ENCODE measurements around the gene RRP12. TPM values are rescaled to one million over a fixed set of nuclear protein-coding genes. Genes with fewer than 3 reads are reported as not detected.

Gene RRP12
- total RNA-seq, 1 experiment from 2014 or later = 86.7 TPM

GRCh38 chr10:97341416-97341815, 59.7 kb downstream of the RRP12 start:
- intact Hi-C loops (cut with micrococcal nuclease) = no loop called here
- no peak overlapping the region for H3K27ac Mint-ChIP-seq (ENCODE audit: low read depth, unreplicated experiment)
- BruUV-seq (replicated peaks) = no TSS peak
- POLR2A ChIA-PET = interaction anchor here (0.8 to 0.9 kb wide), 2 partner anchors 59 kb away, joined by 4 to 5 read pairs; partner anchors contain the start of gene RRP12
- H3K4me1 Mint-ChIP-seq (ENCODE audit: insufficient read depth, unreplicated experiment) = peaks cover 13% of the 10 kb centered on the region
- CTCF ChIA-PET = interaction anchor here (0.5 to 1.7 kb wide), 5 partner anchors 9 to 59 kb away, joined by 3 to 6 read pairs (median 3); no protein-coding TSS in a partner anchor
- no peaks in the 10 kb centered on the region for H3K36me3 Mint-ChIP-seq (ENCODE audit: insufficient read depth, unreplicated experiment)
- no peaks in the 10 kb centered on the region for H3K9me3 Mint-ChIP-seq (ENCODE audit: unreplicated experiment)
- no peak overlapping the region for H3K4me3 Mint-ChIP-seq (ENCODE audit: unreplicated experiment)
- TF ChIP-seq, protein P1, sequence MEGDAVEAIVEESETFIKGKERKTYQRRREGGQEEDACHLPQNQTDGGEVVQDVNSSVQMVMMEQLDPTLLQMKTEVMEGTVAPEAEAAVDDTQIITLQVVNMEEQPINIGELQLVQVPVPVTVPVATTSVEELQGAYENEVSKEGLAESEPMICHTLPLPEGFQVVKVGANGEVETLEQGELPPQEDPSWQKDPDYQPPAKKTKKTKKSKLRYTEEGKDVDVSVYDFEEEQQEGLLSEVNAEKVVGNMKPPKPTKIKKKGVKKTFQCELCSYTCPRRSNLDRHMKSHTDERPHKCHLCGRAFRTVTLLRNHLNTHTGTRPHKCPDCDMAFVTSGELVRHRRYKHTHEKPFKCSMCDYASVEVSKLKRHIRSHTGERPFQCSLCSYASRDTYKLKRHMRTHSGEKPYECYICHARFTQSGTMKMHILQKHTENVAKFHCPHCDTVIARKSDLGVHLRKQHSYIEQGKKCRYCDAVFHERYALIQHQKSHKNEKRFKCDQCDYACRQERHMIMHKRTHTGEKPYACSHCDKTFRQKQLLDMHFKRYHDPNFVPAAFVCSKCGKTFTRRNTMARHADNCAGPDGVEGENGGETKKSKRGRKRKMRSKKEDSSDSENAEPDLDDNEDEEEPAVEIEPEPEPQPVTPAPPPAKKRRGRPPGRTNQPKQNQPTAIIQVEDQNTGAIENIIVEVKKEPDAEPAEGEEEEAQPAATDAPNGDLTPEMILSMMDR (IDR thresholded peaks at IDR 0.05; ENCODE audit: unreplicated experiment) = no peak
- H3K27me3 Mint-ChIP-seq (ENCODE audit: insufficient read depth, unreplicated experiment) = no peaks in the 10 kb centered on the region
- DNase-seq (ENCODE audit: unreplicated experiment) = no peak

DNA sequence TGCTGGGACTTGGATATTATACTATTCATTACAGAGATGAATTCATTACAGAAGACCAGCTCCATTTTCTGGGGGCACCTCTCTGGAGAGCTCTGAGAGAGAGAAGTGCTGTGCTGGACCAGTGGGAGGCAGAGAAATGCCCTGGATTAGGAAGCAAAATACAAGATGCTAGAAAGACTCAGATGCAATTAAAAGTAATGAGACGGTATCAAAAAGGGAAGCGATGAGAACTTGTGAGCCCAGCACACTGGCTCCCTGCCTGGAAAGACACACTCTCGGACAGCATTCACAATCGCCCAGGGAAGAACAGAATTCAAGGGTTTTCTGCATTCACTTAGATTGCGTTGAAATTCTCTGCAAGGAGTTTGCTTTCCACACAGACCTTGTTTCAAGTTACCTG, 63.1 kb downstream of the RRP12 start:
- TF ChIP-seq, protein P1 (IDR thresholded peaks at IDR 0.05; ENCODE audit: unreplicated experiment) = no peak
- Mint-ChIP-seq H3K4me3 (ENCODE audit: unreplicated experiment) (no peak overlapping the region), H3K36me3 (ENCODE audit: insufficient read depth, unreplicated experiment) (peaks cover 7% of the 10 kb centered on the region), H3K9me3 (ENCODE audit: unreplicated experiment) (no peaks in the 10 kb centered on the region), H3K4me1 (ENCODE audit: insufficient read depth, unreplicated experiment) (peaks cover 19% of the 10 kb centered on the region), H3K27ac (ENCODE audit: low read depth, unreplicated experiment) (no peak overlapping the region), H3K27me3 (ENCODE audit: insufficient read depth, unreplicated experiment) (no peaks in the 10 kb centered on the region)
- intact Hi-C loops (cut with micrococcal nuclease) = no loop called here
- no TSS peak for BruUV-seq (replicated peaks)
- CTCF ChIA-PET = interaction anchor here (1.5 kb wide), 1 partner anchor 60 kb away, joined by 5 read pairs; no protein-coding TSS in a partner anchor
- POLR2A ChIA-PET = interaction anchor here (0.6 to 1.2 kb wide), 5 partner anchors 13 to 89 kb away, joined by 3 to 5 read pairs (median 3); partner anchors contain the start of gene RRP12
- DNase-seq (ENCODE audit: unreplicated experiment) = no peak

DNA sequence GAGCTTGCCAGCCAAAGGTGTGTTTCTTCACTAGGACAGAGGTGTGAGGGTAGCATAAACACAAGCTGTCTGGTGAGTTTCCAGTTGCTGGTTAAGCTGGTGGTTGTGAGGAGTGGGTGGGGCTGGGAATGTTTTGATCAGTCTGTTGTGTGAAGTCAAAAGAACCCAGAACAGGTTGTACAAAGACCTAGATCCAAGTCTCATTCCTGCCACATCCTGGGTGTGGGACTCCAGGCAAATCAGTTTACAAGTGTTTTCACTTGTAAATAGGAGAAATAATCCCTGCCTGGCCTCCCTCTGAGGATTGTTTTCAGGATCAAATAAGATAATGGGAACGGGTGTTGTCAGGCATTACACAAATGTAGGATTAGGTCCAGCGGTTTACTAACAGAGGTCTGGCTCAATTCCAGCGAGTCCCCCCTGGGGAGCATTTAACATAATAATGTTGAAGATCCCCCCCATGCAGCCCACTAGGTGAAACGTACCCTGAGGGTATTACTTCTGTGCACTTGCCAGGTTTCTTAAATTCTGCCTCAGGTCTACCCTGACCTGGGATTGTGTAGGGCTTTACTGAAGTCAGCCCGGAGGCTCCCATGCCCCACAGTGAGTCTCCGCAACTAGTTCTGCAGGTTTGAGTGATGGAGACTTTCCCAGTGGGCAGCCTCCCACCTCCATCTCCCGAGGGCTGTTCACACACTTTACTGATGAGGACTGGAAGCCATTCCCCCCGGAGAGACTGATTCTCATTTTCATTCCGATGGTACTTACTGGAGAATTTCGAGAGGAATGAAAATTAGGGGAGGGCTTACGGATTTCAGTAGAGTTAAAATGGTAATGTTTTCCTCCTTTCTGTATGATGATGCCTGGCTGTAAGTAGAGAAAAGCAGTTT, 64.0 kb downstream of the RRP12 start:
- peak overlapping the region; percentile 93 for H3K4me3 Mint-ChIP-seq (ENCODE audit: unreplicated experiment)
- no peaks in the 10 kb centered on the region for H3K9me3 Mint-ChIP-seq (ENCODE audit: unreplicated experiment)
- intact Hi-C loops (cut with micrococcal nuclease) = no loop called here
- peak overlapping the region; percentile 98 for H3K27ac Mint-ChIP-seq (ENCODE audit: low read depth, unreplicated experiment)
- H3K36me3 Mint-ChIP-seq (ENCODE audit: insufficient read depth, unreplicated experiment) = peaks cover 12% of the 10 kb centered on the region
- BruUV-seq (replicated peaks) = no TSS peak
- ChIA-PET POLR2A (interaction anchor here (0.6 to 1.2 kb wide), 11 partner anchors 12 to 76 kb away, joined by 3 to 10 read pairs (median 4); partner anchors contain the start of genes ARHGAP19, FRAT1 and RRP12), CTCF (interaction anchor here (0.7 to 1.5 kb wide), 3 partner anchors 59 to 111 kb away, joined by 3 to 5 read pairs (median 3); no protein-coding TSS in a partner anchor)
- peak; percentile 47 for DNase-seq (ENCODE audit: unreplicated experiment)
- TF ChIP-seq, protein P1 (IDR thresholded peaks at IDR 0.05; ENCODE audit: unreplicated experiment) = no peak
- no peaks in the 10 kb centered on the region for H3K27me3 Mint-ChIP-seq (ENCODE audit: insufficient read depth, unreplicated experiment)
- peaks cover 19% of the 10 kb centered on the region for H3K4me1 Mint-ChIP-seq (ENCODE audit: insufficient read depth, unreplicated experiment)

DNA sequence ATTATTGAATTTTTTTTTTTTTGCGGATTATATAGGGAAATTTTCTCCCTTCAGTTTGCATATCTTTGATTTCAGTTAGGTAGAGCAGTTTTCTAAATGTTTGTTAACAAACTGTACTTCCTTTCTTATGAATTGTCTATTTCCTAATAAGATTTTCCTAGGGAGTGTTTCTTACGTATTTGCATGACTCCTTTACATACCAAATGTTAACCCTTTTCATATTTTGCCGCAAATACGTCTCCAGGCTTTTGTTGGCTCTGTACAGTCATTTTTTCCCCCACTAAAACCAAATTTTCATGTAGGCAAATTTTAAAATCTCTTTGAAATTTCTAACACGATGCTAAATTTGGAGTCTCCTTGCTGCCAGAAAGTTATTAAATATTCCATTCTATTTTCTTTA, 64.7 kb downstream of the RRP12 start:
- Mint-ChIP-seq H3K4me1 (ENCODE audit: insufficient read depth, unreplicated experiment) (peaks cover 20% of the 10 kb centered on the region), H3K36me3 (ENCODE audit: insufficient read depth, unreplicated experiment) (peaks cover 12% of the 10 kb centered on the region), H3K27ac (ENCODE audit: low read depth, unreplicated experiment) (peak overlapping the region; percentile 98), H3K4me3 (ENCODE audit: unreplicated experiment) (peak overlapping the region; percentile 93), H3K27me3 (ENCODE audit: insufficient read depth, unreplicated experiment) (no peaks in the 10 kb centered on the region), H3K9me3 (ENCODE audit: unreplicated experiment) (no peaks in the 10 kb centered on the region)
- ChIA-PET CTCF (interaction anchor here (0.7 kb wide), 2 partner anchors 79 to 112 kb away, joined by 3 read pairs; no protein-coding TSS in a partner anchor), POLR2A (interaction anchor here (0.6 to 1.2 kb wide), 7 partner anchors 17 to 76 kb away, joined by 3 to 10 read pairs (median 5); partner anchors contain the start of genes ARHGAP19, FRAT1 and RRP12)
- BruUV-seq (replicated peaks) = no TSS peak
- TF ChIP-seq, protein P1 (IDR thresholded peaks at IDR 0.05; ENCODE audit: unreplicated experiment) = no peak
- intact Hi-C loops (cut with micrococcal nuclease) = no loop called here
- no peak for DNase-seq (ENCODE audit: unreplicated experiment)

Measured in MCF 10A (cell line).